Loucy (cell line): Measurements from ENCODE around the gene VPS35L.

Experiments
- H2AFZ ChIP-seq: fragments of 200-600 bp; sonication (generic); 2 replicates; pipeline ENCODE4 v1.6.0; 2016; ENCODE audit warnings: antibody characterized with exemption, mild to moderate bottlenecking, low read length, moderate library complexity
- H3F3A ChIP-seq: fragments of 200-600 bp; 2 replicates; pipeline ENCODE4 v1.6.0; 2016; ENCODE audit warnings: antibody characterized with exemption, low read depth, mild to moderate bottlenecking
- H3K27me3 ChIP-seq: fragments of 200-600 bp; sonication (generic); 2 replicates; pipeline ENCODE4 v1.6.1; 2014; ENCODE audit warnings: low read length, mild to moderate bottlenecking; ENCODE audit not compliant: insufficient read depth, poor library complexity, severe bottlenecking
- H3K36me3 ChIP-seq: fragments of 200-600 bp; sonication (generic); 2 replicates; pipeline ENCODE4 v1.6.1; 2016; ENCODE audit warnings: low read length; ENCODE audit not compliant: insufficient read depth
- H3K4me1 ChIP-seq: fragments of 200-600 bp; sonication (generic); 2 replicates; pipeline ENCODE4 v1.5.1; 2014; ENCODE audit warnings: low read length, mild to moderate bottlenecking; ENCODE audit not compliant: insufficient read depth, poor library complexity, severe bottlenecking
- H3K4me2 ChIP-seq: fragments of 200-600 bp; sonication (generic); 2 replicates; pipeline ENCODE4 v1.6.0; 2014; ENCODE audit warnings: antibody characterized with exemption, low read length, low read depth, mild to moderate bottlenecking; ENCODE audit not compliant: poor library complexity, severe bottlenecking
- H3K4me3 ChIP-seq: fragments of 200-600 bp; sonication (generic); 2 replicates; pipeline ENCODE4 v1.5.1; 2014; ENCODE audit warnings: low read length, mild to moderate bottlenecking, mixed read lengths; ENCODE audit not compliant: poor library complexity, severe bottlenecking
- H3K79me2 ChIP-seq: fragments of 200-600 bp; sonication (generic); 2 replicates; pipeline ENCODE4 v1.6.1; 2014; ENCODE audit warnings: low read length; ENCODE audit not compliant: insufficient read depth
- H3K9ac ChIP-seq: fragments of 200-600 bp; sonication (generic); 2 replicates; pipeline ENCODE4 v1.6.0; 2014; ENCODE audit warnings: mild to moderate bottlenecking, low read depth, low read length, moderate library complexity; ENCODE audit not compliant: poor library complexity, severe bottlenecking
- H3K9me2 ChIP-seq: fragments of 200-600 bp; sonication (generic); replicated peaks from 2 replicates; pipeline ENCODE4 v1.6.1; 2016; ENCODE audit warnings: low read depth, low read length, mixed read lengths
- H3K9me3 ChIP-seq: fragments of 200-600 bp; sonication (generic); 2 replicates; pipeline ENCODE4 v1.6.1; 2014; ENCODE audit warnings: mild to moderate bottlenecking, antibody characterized with exemption, low read length, low read depth; ENCODE audit not compliant: insufficient read depth
- H4K20me1 ChIP-seq: fragments of 200-600 bp; sonication (generic); 2 replicates; pipeline ENCODE4 v1.6.0; 2014; ENCODE audit warnings: antibody characterized with exemption, low read length, mild to moderate bottlenecking; ENCODE audit not compliant: insufficient read depth, poor library complexity, severe bottlenecking
- CTCF ChIP-seq: fragments of 200-600 bp; sonication (generic); conservative IDR thresholded peaks from 2 replicates; pipeline ENCODE4 v1.5.1; 2014; ENCODE audit warnings: mild to moderate bottlenecking, antibody characterized with exemption, low read length
- EZH2phosphoT487 ChIP-seq: fragments of 200-600 bp; IDR thresholded peaks from 2 replicates; pipeline ENCODE4 v1.6.1; 2018; ENCODE audit warnings: antibody characterized with exemption, mild to moderate bottlenecking, moderate library complexity, borderline replicate concordance

VPS35L gene

GRCh38 chr16:19521471-19522396, 33.8 kb upstream of the VPS35L start, which contains the start of gene GDE1:
TSS of gene GDE1 (minus strand) at chr16:19522098. CDS start at chr16:19521964, 134 bp downstream.
- H3K4me1 ChIP-seq, result peaks cover 55% of the 10 kb centered on the region
- peak; percentile 36 for TF ChIP-seq CTCF
- no peak for TF ChIP-seq EZH2phosphoT487
- H3K36me3 ChIP-seq, result peaks cover 3% of the 10 kb centered on the region; the same call in 1 of the 2 replicates
- peak within 1 kb of the TSS; percentile 96 for H3K4me3 ChIP-seq
- no peaks in the 10 kb centered on the region for H3K9me2 ChIP-seq
- H3K9me3 ChIP-seq, result no peaks in the 10 kb centered on the region
- peaks cover 78% of the 10 kb centered on the region for H3K79me2 ChIP-seq
- peaks cover 7% of the 10 kb centered on the region for H3K27me3 ChIP-seq
- H2AFZ ChIP-seq, result peak within 1 kb of the TSS; percentile 60
- peak within 1 kb of the TSS; percentile 81 for H3K4me2 ChIP-seq
- peaks cover 35% of the 10 kb centered on the region for H4K20me1 ChIP-seq
- H3F3A ChIP-seq, result no peaks in the 10 kb centered on the region
- peak within 1 kb of the TSS; percentile 91 for H3K9ac ChIP-seq

GRCh38 chr16:19522397-19522732, 33.1 kb upstream of the VPS35L start:
- Histone ChIP-seq H3K79me2 (peaks cover 76% of the 10 kb centered on the region), H3K9me2 (no peaks in the 10 kb centered on the region), H3K9ac (no peak overlapping the region), H2AFZ (peak overlapping the region; percentile 60), H4K20me1 (peaks cover 32% of the 10 kb centered on the region), H3K27me3 (peaks cover 7% of the 10 kb centered on the region), H3K4me1 (peaks cover 55% of the 10 kb centered on the region), H3F3A (no peaks in the 10 kb centered on the region), H3K4me2 (peak overlapping the region; percentile 81), H3K36me3 (no peaks in the 10 kb centered on the region), H3K9me3 (no peaks in the 10 kb centered on the region), H3K4me3 (peak overlapping the region; percentile 96)
- TF ChIP-seq CTCF (no peak), EZH2phosphoT487 (no peak)

- peaks cover 53% of the 10 kb centered on the region for H3K4me1 ChIP-seq
- no peaks in the 10 kb centered on the region for H3K36me3 ChIP-seq
- no peaks in the 10 kb centered on the region for H3K9me3 ChIP-seq
- peak overlapping the region; percentile 81 for H3K4me2 ChIP-seq
- H3K9me2 ChIP-seq, result no peaks in the 10 kb centered on the region
- H3K9ac ChIP-seq, result no peak overlapping the region
- H3K4me3 ChIP-seq, result no peak overlapping the region
- no peaks in the 10 kb centered on the region for H3F3A ChIP-seq
- peaks cover 28% of the 10 kb centered on the region for H4K20me1 ChIP-seq
- H3K79me2 ChIP-seq, result peaks cover 74% of the 10 kb centered on the region
- peak overlapping the region; percentile 60; the same call in 1 of the 2 replicates for H2AFZ ChIP-seq
- TF ChIP-seq CTCF (no peak), EZH2phosphoT487 (no peak)
- peaks cover 7% of the 10 kb centered on the region for H3K27me3 ChIP-seq
Observed at GRCh38 chr16:19522760-19523159, 32.7 kb upstream of the VPS35L start.
